GM13977 (cell line): ENCODE measurements around the gene CYP24A1.

Experiments
- DNase-seq: peaks from one replicate; pipeline ENCODE4 v3.0.0; 2012; ENCODE audit warnings: low spot score
- CTCF ChIP-seq: IDR thresholded peaks from 2 replicates; pipeline ENCODE4 v1.5.1; 2012; ENCODE audit warnings: mild to moderate bottlenecking, control low read depth; ENCODE audit not compliant: insufficient read depth; ENCODE audit errors: extremely low read depth, missing control alignments
- in situ Hi-C: fragments of 300-500 bp; cut with MboI; formaldehyde crosslinking; loops from one replicate; pipeline ENCODE4 v1.12.0; 2022; ENCODE audit warnings: low sequenced_read_pairs, low pct_unique_long_range_greater_than_20kb, mixed read lengths, inconsistent platforms; ENCODE audit not compliant: unreplicated experiment

CYP24A1 gene

GRCh38 chr20:54115172-54115854 is 58.5 kb downstream of the CYP24A1 start:
- in situ Hi-C loops = loop anchor here (25.0 kb wide), 1 partner anchor 522 kb away; no protein-coding TSS in a partner anchor
- no peak for DNase-seq
- no peak for TF ChIP-seq CTCF

GRCh38 chr20:54114109-54114508 is 59.7 kb downstream of the CYP24A1 start:
- DNase-seq = no peak
- TF ChIP-seq CTCF = no peak
- in situ Hi-C loops = loop anchor here (25.0 kb wide), 1 partner anchor 523 kb away; no protein-coding TSS in a partner anchor

GRCh38 chr20:54113566-54113965 is 60.2 kb downstream of the CYP24A1 start:
- in situ Hi-C loops = loop anchor here (25.0 kb wide), 1 partner anchor 524 kb away; no protein-coding TSS in a partner anchor
- DNase-seq = no peak
- no peak for TF ChIP-seq CTCF

- in situ Hi-C loops = loop anchor here (25.0 kb wide), 1 partner anchor 525 kb away; no protein-coding TSS in a partner anchor
- no peak for TF ChIP-seq CTCF
- no peak for DNase-seq
These were observed 61.4 kb downstream of the CYP24A1 start for GRCh38 chr20:54112221-54112884.

GRCh38 chr20:54111460-54111859 is 62.3 kb downstream of the CYP24A1 start:
- no peak for DNase-seq
- TF ChIP-seq CTCF = no peak
- in situ Hi-C loops = loop anchor here (25.0 kb wide), 1 partner anchor 526 kb away; no protein-coding TSS in a partner anchor

- in situ Hi-C loops = loop anchor here (25.0 kb wide), 1 partner anchor 527 kb away; no protein-coding TSS in a partner anchor
- no peak for DNase-seq
- TF ChIP-seq CTCF = no peak
These were observed 63.3 kb downstream of the CYP24A1 start for GRCh38 chr20:54110457-54110856.
